Heart left ventricle (tissue), 16 donors: ENCODE data around the gene KCTD5. TPM values are rescaled to one million over a fixed set of nuclear protein-coding genes. Genes with fewer than 3 reads are reported as not detected.
A peak's percentile ranks its signal among the peaks of the same experiment; 100 is the strongest.
"Not testable (repeated sequence)": the region's sequence is repeated elsewhere in the genome, so short reads cannot be mapped to it uniquely, and the experiment has no call there.

Experiments
- ATAC-seq, 4 donors: fragments of 200-7000 bp; cut with Tn5 transposase; one replicate each; pipeline ENCODE4 v1.9.1; 2020 to 2022; ENCODE audit warnings: moderate library complexity in 4 of 4, mild to moderate bottlenecking in 3 of 4, moderate number of reproducible peaks in 1 of 4
- DNase-seq, 5 donors: peaks; one replicate each; pipeline ENCODE4 v3.0.0-alpha.2; 2020
- H3K27ac ChIP-seq, 12 donors: fragments of 200-600 bp; sonication (generic) in 4 of 12; one replicate each; pipeline versions ENCODE4 v1.5.0 to v1.8.0; 2016 to 2022; ENCODE audit warnings: mild to moderate bottlenecking in 2 of 12
- H3K27me3 ChIP-seq, 9 donors: fragments of 200-600 bp; sonication (generic) in 2 of 9; one replicate each; pipeline versions ENCODE4 v1.5.1 to v1.8.0; 2016 to 2022; ENCODE audit warnings: mild to moderate bottlenecking in 3 of 9
- H3K36me3 ChIP-seq, 9 donors: fragments of 200-600 bp; sonication (generic) in 2 of 9; one replicate each; pipeline versions ENCODE4 v1.5.0 to v1.8.0; 2018 to 2022; ENCODE audit warnings: mild to moderate bottlenecking in 2 of 9
- H3K4me1 ChIP-seq, 12 donors: fragments of 200-600 bp; sonication (generic) in 4 of 12; one replicate each; pipeline versions ENCODE4 v1.5.0 to v1.8.0; 2016 to 2022; ENCODE audit warnings: mild to moderate bottlenecking in 3 of 12
- H3K4me3 ChIP-seq, 12 donors: fragments of 200-600 bp; sonication (generic) in 4 of 12; one replicate each; pipeline versions ENCODE4 v1.5.0 to v1.8.0; 2017 to 2022; ENCODE audit warnings: mild to moderate bottlenecking in 9 of 12, moderate library complexity in 4 of 12
- H3K9me3 ChIP-seq, 12 donors: fragments of 200-600 bp; sonication (generic) in 4 of 12; one replicate each; pipeline versions ENCODE4 v1.5.0 to v1.8.0; 2016 to 2022; ENCODE audit warnings: mild to moderate bottlenecking in 1 of 12
- CTCF ChIP-seq, 12 donors: fragments of 200-600 bp; sonication (generic) in 4 of 12; IDR thresholded peaks; one replicate each; pipeline versions ENCODE4 v1.5.0 to v1.8.0; 2018 to 2022; ENCODE audit warnings: antibody characterized with exemption in 12 of 12, mild to moderate bottlenecking in 5 of 12
- POLR2A ChIP-seq, 2 donors: fragments of 450-650 bp; IDR thresholded peaks; one replicate each; pipeline ENCODE4 v1.6.1; 2017; ENCODE audit warnings: antibody characterized with exemption in 2 of 2, mild to moderate bottlenecking in 2 of 2, moderate library complexity in 2 of 2
- WGBS, 4 donors: extraction: QIAGEN DNeasy Blood & Tissue Kit in 2 of 4; methylation state at CpG; one replicate each; pipeline versions ENCODE4 v1.1.5 to v1.1.7; 2013 to 2018; 5-methylcytosine and 5-hydroxymethylcytosine counted together
- intact Hi-C, 10 donors: fragments of 100-400 bp; cut with DNase I; formaldehyde crosslinking; loops; one replicate each; pipeline versions ENCODE4 v1.11.1 to v1.14.2; 2022
- polyA plus RNA-seq, 2 donors: library from polyadenylated mRNA; stranded (reverse); fragments of 200-250 nt; gene quantifications; one replicate each; pipeline ENCODE4 v1.2.3, GENCODE V29; 2013
- total RNA-seq, 9 donors: library from RNA; depleted of rRNA in 2 of 9; stranded (reverse); fragments of >200 nt in 2 of 9; fragmentation: NEBNext Ultra II Directional in 3 of 9; extraction: Animal tissue kit (Norgen Biotek cat#: 25700) in 3 of 9; gene quantifications; one replicate each; pipeline versions ENCODE4 v1.1.0 to v1.2.4, GENCODE V29; 2016 to 2023
- donor health status: ischemic (EF 13 %, LVEDD 7.1; RV severe dilation, severe dysfunction).
- donor health status: healthy with polysubstance abuse.
- donor health status: DM: no; HTN: yes; CAD: no.
- donor health status: DM: no; HTN: no; CAD: no.
- donor health status: ischemic (EF 25% LVEDD 6.9; RV normal size, moderate dysfunction).
- donor health status: ischemic (EF 25% LVEDD 5.7; RV mildly dilated, moderate dysfunction).
- donor health status: healthy.
- donor health status: DM: yes; HTN: yes; CAD: no.
- donor health status: ischemic (EF 35%, LVEDD 5.7; RV mildly dilated, moderate dysfunction).
- donor health status: nonischemic (EF 11% LVEDD 7.7; RV severe dilation, severe dysfunction).
- donor health status: DM: yes; HTN: yes; CAD: no.
- donor health status: PGD.
- donor health status: ischemic (EF 29% LVEDD 5.4; RV normal size, mild dysfunction).
- donor health status: nonischemic (EF 23%, LVEDD 6.1; RV moderate dilation, normal function).

Gene KCTD5
- total and polyA plus RNA-seq, 11 donors, result 6.2 to 24.3 (median 11.1) TPM

GRCh38 chr16:2686912-2687507 lies 4.7 kb downstream of the KCTD5 start:
- TF ChIP-seq CTCF (IDR thresholded peaks at IDR 0.05), result no peak
- TF ChIP-seq POLR2A (IDR thresholded peaks at IDR 0.05), result no peak
- Histone ChIP-seq H3K27me3 (no peaks in the 10 kb centered on the region), H3K36me3 (peaks cover 0 to 19% (median 3%) of the 10 kb centered on the region in 9 donors), H3K4me1 (peaks cover 0 to 45% (median 28%) of the 10 kb centered on the region in 12 donors), H3K4me3 (peak overlapping the region in 2 of 12 donors; percentile 10 to 42), H3K27ac (peak overlapping the region in 1 of 12 donors; percentile 83), H3K9me3 (no peaks in the 10 kb centered on the region)
- intact Hi-C loops, result no loop called here
- no peak for ATAC-seq
- 76 to 90% (median 82%) methylated on average over 20 of the region's 20 CpGs for WGBS, 4 donors
- DNase-seq, result peak in 2 of 5 donors; percentile 50 to 67

GRCh38 chr16:2687531-2688308 lies 5.4 kb downstream of the KCTD5 start:
- intact Hi-C loops, result no loop called here
- H3K27ac ChIP-seq, result peak overlapping the region in 1 of 12 donors; percentile 83
- TF ChIP-seq CTCF (IDR thresholded peaks at IDR 0.05), result no peak
- no peak for TF ChIP-seq POLR2A (IDR thresholded peaks at IDR 0.05)
- H3K4me3 ChIP-seq, result peak overlapping the region in 1 of 12 donors; percentile 42
- ATAC-seq (no peak), DNase-seq (peak in 2 of 5 donors; percentile 6 to 16)
- WGBS, 4 donors, result 91 to 93% (median 92%) methylated on average over 17 to 19 of the region's 19 CpGs
- H3K36me3 ChIP-seq, result peaks cover 0 to 24% (median 3%) of the 10 kb centered on the region in 9 donors
- no peaks in the 10 kb centered on the region for H3K27me3 ChIP-seq
- H3K9me3 ChIP-seq, result no peaks in the 10 kb centered on the region
- peaks cover 0 to 52% (median 31%) of the 10 kb centered on the region in 12 donors for H3K4me1 ChIP-seq

- H3K27ac ChIP-seq, result peak overlapping the region in 1 of 12 donors; percentile 3
- DNase-seq, H3K4me3 ChIP-seq, intact Hi-C loops, H3K27me3 ChIP-seq, ATAC-seq, H3K9me3 ChIP-seq: not testable (repeated sequence)
- WGBS, 4 donors, result 51 to 61% (median 56%) methylated on average over 4 to 11 of the region's 13 CpGs
- H3K4me1 ChIP-seq, result peaks cover 0 to 52% (median 35%) of the 10 kb centered on the region in 12 donors
- H3K36me3 ChIP-seq, result peaks cover 0 to 25% (median 3%) of the 10 kb centered on the region in 9 donors
These were observed 7.1 kb downstream of the KCTD5 start for GRCh38 chr16:2689422-2689821.

- H3K27ac ChIP-seq, result peak overlapping the region in 1 of 12 donors; percentile 3
These were observed 7.9 kb downstream of the KCTD5 start for GRCh38 chr16:2689968-2690801.

More at GRCh38 chr16:2689968-2690801, 7.9 kb downstream of the KCTD5 start:
- no peaks in the 10 kb centered on the region for H3K27me3 ChIP-seq
- no peaks in the 10 kb centered on the region for H3K9me3 ChIP-seq
- 76 to 86% (median 84%) methylated on average over 23 to 36 of the region's 36 CpGs for WGBS, 4 donors
- intact Hi-C loops, result loop anchor here in 1 of 10 donors (10.0 kb wide), 1 partner anchor 65 kb away; the partner anchor contains the start of gene SRRM2
- H3K4me1 ChIP-seq, result peaks cover 0 to 49% (median 34%) of the 10 kb centered on the region in 12 donors
- ATAC-seq (no peak), DNase-seq (peak in 2 of 5 donors; percentile 17 to 44)
- H3K36me3 ChIP-seq, result peaks cover 0 to 25% (median 3%) of the 10 kb centered on the region in 9 donors
- no peak overlapping the region for H3K4me3 ChIP-seq
- TF ChIP-seq POLR2A (IDR thresholded peaks at IDR 0.05), result no peak
- TF ChIP-seq CTCF (IDR thresholded peaks at IDR 0.05), result no peak
